GM19467 (cell line): ENCODE results near the gene MAPK7.
"Not testable (repeated sequence)": the region's sequence is repeated elsewhere in the genome, so short reads cannot be mapped to it uniquely, and the experiment has no call there.

ENCODE experiments used
- ATAC-seq: cut with Tn5 transposase; IDR thresholded peaks from one replicate; pipeline ENCODE4 v1.9.1; 2021; ENCODE audit warnings: mild to moderate bottlenecking, moderate library complexity; ENCODE audit not compliant: unreplicated experiment

Gene MAPK7

GRCh38 chr17:19342611-19343255 lies 35.6 kb upstream of the MAPK7 start:
- no peak for ATAC-seq

- no peak for ATAC-seq
Observed at GRCh38 chr17:19343256-19343630, 35.1 kb upstream of the MAPK7 start.

- no peak for ATAC-seq
Observed at GRCh38 chr17:19343671-19344151, 34.6 kb upstream of the MAPK7 start.

GRCh38 chr17:19344311-19345066 lies 33.8 kb upstream of the MAPK7 start:
- no peak for ATAC-seq

- no peak for ATAC-seq
Observed at GRCh38 chr17:19345067-19345460, 33.2 kb upstream of the MAPK7 start.

- ATAC-seq: no peak
Observed at GRCh38 chr17:19345486-19346350, 32.6 kb upstream of the MAPK7 start.

- no peak for ATAC-seq
Observed at GRCh38 chr17:19346351-19347255, 31.7 kb upstream of the MAPK7 start.

- ATAC-seq: no peak
Observed at GRCh38 chr17:19347323-19348080, 30.8 kb upstream of the MAPK7 start.

GRCh38 chr17:19348081-19348650 lies 30.1 kb upstream of the MAPK7 start:
- ATAC-seq: no peak

GRCh38 chr17:19348806-19349205 lies 29.5 kb upstream of the MAPK7 start:
- ATAC-seq: no peak

GRCh38 chr17:19353401-19353800 lies 24.9 kb upstream of the MAPK7 start:
- ATAC-seq: not testable (repeated sequence)

GRCh38 chr17:19354748-19355147 lies 23.6 kb upstream of the MAPK7 start:
- no peak for ATAC-seq

GRCh38 chr17:19357351-19357750 lies 20.9 kb upstream of the MAPK7 start:
- ATAC-seq: no peak

- no peak for ATAC-seq
Observed at GRCh38 chr17:19357761-19358160, 20.5 kb upstream of the MAPK7 start.

GRCh38 chr17:19359151-19359550 lies 19.1 kb upstream of the MAPK7 start:
- ATAC-seq: no peak

- no peak for ATAC-seq
Observed at GRCh38 chr17:19359856-19360255, 18.4 kb upstream of the MAPK7 start.

GRCh38 chr17:19360772-19361171 lies 17.5 kb upstream of the MAPK7 start:
- no peak for ATAC-seq

GRCh38 chr17:19361326-19361725 lies 17.0 kb upstream of the MAPK7 start:
- ATAC-seq: no peak

- ATAC-seq: no peak
Observed at GRCh38 chr17:19361944-19362276, 16.4 kb upstream of the MAPK7 start.
